Stimulated activated naive CD8-positive, alpha-beta T cell treated with anti-CD3 and anti-CD28 coated beads, Interleukin-15, Interleukin-2, amounts not matched to agents 100 U/mL and 50 U/mL, for 24 hours (primary cell): ENCODE measurements around the gene ADAMTS12.

ENCODE experiments used
- ATAC-seq: fragments of 150-1000 bp; cut with Tn5 transposase; one replicate; pipeline ENCODE4 v1.10.0; 2021
- DNase-seq: peaks from one replicate; pipeline ENCODE4 v3.0.0; 2021

The ADAMTS12 gene

DNA sequence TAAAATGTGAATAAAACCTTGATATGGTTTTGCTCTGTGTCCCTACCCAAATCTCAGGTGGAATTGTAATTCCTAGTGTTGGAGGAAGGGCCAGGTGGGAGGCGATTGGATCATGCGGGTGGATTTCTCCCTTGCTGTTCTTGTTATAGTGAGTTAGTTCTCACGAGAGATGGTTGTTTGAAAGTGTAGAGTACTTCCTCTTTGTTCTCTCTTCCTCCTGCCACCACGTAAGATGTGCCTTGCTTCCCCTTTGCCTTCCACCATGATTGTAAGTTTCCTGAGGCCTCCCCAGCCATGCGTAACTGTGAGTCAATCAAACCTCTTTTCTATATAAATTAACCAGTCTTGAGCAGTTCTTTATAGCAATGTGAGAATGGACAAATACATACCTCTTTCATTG, 416.1 kb downstream of the ADAMTS12 start:
- DNase-seq: no peak
- ATAC-seq: no peak

DNA sequence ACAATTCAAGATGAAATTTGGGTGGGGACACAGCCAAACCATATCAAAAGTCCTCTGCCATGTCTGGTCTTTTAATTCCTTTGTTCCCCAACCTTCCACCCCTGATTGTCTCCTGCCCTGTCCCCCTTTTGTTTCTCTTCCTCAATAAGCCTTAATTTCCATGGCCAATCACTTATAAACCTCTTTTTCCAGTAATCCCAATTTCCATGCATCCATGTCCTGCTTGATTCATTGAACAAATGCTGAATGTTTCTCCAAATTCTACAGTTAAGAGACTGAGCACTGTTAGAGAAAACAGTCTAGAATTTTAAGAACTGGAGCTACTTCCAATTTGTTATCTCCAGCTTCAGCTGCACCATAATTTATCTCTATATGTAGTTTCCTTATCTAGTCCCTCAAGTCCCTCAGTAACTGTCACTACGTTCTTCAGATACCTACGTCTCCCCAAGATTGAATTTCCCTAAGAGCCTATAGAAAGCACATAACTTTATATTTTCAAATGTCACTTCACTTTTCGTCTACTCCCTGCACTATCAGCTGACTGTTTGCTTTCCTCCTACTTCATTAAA, 416.8 kb downstream of the ADAMTS12 start:
- ATAC-seq: no peak
- no peak for DNase-seq

GRCh38 chr5:33474004-33474403, 417.8 kb downstream of the ADAMTS12 start:
- DNase-seq (no peak), ATAC-seq (no peak)
